Measurements from ENCODE around the gene HECA.

DNA sequence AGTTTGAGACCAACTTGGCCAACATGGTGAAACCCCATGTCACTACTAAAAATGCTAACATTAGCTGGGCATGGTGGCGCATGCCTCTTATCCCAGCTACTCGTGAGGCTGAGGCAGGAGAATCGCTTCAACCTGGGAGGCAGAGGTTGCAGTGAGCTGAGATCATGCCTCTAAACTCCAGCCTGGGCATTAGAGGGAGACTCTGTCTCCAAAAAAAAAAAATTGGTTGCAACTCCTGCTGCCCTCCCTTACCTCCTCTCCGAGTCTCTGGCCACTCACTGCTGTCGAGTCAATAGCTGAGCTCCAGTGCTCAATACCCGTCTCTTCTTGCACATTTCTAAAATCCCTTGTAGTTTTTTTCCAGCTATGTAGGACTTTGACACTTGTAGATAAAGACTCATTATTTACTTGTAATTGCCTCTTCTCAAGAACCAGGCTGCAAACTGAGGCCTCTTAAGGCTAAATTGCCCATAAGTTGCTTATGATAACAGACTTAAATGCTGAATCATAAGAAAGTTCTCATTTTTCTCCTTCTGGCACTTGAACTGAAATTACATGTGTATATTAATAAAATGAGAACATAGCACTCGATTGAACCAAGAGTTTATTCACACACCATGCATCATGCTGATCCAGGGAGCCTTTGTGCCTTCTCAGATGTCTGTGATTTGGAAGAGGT lies 13.8 kb downstream of the HECA start:
- TF ChIP-seq, protein P1, sequence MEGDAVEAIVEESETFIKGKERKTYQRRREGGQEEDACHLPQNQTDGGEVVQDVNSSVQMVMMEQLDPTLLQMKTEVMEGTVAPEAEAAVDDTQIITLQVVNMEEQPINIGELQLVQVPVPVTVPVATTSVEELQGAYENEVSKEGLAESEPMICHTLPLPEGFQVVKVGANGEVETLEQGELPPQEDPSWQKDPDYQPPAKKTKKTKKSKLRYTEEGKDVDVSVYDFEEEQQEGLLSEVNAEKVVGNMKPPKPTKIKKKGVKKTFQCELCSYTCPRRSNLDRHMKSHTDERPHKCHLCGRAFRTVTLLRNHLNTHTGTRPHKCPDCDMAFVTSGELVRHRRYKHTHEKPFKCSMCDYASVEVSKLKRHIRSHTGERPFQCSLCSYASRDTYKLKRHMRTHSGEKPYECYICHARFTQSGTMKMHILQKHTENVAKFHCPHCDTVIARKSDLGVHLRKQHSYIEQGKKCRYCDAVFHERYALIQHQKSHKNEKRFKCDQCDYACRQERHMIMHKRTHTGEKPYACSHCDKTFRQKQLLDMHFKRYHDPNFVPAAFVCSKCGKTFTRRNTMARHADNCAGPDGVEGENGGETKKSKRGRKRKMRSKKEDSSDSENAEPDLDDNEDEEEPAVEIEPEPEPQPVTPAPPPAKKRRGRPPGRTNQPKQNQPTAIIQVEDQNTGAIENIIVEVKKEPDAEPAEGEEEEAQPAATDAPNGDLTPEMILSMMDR (conservative IDR thresholded peaks at IDR 0.05; ENCODE audit: low read depth, low read length) = no peak
- TF ChIP-seq EZH2phosphoT487 (IDR thresholded peaks at IDR 0.05; ENCODE audit: borderline replicate concordance, low read length) (no peak), EZH2 (IDR thresholded peaks at IDR 0.05; ENCODE audit: low read length, unreplicated experiment) (no peak)

Measured in PC-3 (cell line).